Measurements from ENCODE around the gene CEBPZ.

GRCh38 chr2:37201208-37201607 is 30.2 kb downstream of the CEBPZ start:
- TF ChIP-seq CTCF (IDR thresholded peaks at IDR 0.05; ENCODE audit: insufficient read depth, low read length, poor library complexity, severe bottlenecking) = no peak
- TF ChIP-seq EZH2phosphoT487 (conservative IDR thresholded peaks at IDR 0.05; ENCODE audit: low read length) = no peak

Measured in SU-DHL-6 (cell line).